GM19328 (cell line): ENCODE results near the gene ROBO2.

Experiments
- ATAC-seq: cut with Tn5 transposase; IDR thresholded peaks from one replicate; pipeline ENCODE4 v1.9.1; 2021; ENCODE audit warnings: mild to moderate bottlenecking, moderate library complexity; ENCODE audit not compliant: unreplicated experiment

The ROBO2 gene

DNA sequence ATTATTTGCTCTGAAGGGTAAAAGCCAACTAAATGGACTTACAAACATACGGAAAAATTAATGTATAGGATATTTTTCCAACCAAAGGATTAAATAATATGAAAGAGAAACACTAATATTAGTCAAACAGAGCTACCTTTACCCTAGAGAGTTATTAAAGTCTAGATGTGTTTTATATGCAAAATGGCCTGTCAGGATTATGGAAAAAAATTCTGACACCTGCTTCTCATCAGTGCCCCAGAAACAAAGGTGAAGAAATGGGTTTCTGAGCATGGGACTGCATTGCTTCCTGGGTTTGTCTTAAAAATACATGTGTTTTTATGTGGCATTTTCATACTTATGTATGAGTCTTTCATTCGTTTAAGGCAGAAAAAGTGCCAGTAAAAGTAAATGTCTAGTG lies 148.3 kb downstream of the ROBO2 start:
- ATAC-seq: no peak

DNA sequence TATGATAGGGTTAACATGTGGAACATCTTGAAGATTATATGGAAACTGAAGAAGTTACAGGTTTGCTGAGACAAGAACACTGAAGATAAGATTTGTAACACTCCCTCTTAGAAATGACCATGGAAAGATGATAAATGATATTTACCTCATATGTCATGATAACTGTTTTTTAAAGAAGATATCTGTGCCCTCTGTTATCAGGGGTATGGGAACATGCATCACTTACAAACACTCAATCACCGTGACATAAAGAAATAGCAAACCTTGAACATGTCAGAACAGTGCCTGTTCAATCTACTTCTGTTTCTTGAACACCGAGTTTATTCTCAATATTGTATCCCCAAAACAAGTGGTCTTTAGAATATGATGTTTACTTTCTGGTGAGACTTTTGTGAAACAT lies 149.4 kb downstream of the ROBO2 start:
- no peak for ATAC-seq

DNA sequence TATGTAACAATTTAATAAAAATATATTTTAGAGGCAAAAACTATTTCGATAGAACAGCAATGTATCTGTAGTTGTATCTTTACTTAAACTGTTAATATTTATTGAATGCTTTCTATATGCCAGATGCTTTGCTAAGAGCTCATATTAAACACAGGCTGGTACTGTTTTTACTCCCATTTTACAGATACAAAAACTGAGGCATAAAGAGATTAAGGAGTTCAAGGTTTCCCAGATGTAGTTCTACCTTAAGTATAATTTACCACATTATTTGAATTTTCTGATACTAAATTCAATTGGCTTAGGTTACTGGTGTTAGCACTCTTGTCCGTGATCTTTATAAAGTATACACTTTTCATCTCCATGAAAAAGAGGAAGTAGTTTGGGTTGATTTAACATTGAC lies 149.8 kb downstream of the ROBO2 start:
- no peak for ATAC-seq

DNA sequence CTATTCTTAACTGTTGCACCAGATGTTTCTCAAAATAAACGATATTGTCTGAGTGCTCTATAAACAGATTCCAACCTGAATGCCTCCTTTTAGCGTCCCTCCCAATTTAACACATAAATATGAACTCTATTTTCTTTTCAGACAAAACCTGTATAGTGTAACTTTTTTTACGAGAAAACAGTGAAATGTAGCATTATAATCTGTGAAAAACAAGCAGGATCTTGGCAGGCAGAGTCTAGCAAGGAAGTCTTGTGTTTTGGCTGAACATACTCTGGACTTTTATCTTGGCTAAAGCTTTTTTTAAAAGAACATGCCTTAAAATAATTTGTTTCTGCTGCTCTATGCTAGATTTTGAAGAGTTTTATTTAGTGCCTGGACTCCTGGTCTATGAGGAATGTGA lies 150.5 kb downstream of the ROBO2 start:
- no peak for ATAC-seq

DNA sequence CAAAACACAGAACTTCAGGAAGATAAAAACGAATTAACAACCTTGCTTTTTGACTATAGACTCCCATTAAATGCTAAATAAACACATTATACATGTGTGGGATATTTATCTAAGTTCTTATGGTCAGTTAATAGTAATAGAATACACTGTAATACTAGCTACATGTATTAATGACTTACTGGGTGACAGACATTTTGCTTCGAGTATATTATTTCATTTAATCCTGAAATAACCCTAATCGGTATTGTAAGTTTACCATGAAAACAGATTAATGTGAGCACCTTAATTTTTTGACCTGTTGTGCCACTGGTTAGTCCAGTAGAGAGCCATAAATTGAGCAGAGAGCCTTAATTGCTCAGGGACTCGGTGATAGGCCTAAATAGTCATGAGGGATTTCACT lies 151.1 kb downstream of the ROBO2 start:
- no peak for ATAC-seq

DNA sequence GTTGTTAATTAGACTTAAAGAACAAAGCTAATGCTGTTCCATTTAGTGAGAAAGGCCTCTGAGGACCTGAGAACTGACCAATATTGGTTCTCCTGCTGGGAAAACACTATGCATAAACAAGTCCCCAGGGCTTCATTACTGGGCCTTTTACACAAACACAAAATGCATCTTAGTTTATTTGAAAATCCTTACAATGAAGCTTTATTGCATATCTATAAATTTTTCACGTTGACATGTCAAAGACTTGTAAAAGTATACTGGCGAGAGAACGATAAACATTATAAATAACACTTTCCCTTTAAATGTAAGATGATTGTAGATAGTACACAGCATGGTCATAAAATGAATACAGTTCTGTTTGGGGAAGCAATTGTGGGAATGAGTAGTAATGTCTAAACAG lies 151.7 kb downstream of the ROBO2 start:
- ATAC-seq: no peak

DNA sequence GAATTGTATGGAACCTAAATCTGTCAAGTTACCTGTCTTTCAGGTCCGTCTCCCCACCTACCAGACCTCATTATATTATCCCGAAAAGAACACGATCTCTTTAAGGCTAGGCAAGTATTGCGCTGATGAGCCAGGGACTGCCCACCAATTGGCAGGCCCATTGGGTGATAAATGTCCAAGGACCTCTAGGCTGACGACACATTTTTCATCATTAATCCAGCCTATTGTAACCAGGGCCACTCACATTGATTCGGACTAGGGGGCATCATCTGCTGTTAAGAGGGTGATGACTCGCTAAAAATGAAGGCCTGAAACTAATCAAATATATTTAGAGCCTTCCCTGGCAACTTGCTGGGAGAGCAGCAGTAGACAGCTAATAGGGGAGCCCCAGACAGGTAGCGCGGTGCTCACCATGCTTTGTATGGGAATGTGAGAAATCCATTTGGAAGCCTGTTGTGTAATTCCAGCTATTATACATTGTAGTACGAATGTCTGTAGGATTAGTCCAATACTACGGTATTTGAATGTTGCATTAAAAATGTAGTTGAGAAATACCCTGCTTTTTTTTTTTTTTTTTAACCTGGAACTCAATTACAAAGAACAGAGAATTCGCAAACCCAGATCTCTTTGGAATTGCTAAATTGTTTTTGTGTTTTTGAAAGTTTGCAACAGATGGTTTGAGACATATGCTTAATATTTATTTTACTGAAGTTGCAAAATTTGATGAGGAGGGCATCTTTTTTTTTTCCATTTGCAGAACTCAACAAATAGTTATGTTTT lies 156.1 kb downstream of the ROBO2 start:
- no peak for ATAC-seq

DNA sequence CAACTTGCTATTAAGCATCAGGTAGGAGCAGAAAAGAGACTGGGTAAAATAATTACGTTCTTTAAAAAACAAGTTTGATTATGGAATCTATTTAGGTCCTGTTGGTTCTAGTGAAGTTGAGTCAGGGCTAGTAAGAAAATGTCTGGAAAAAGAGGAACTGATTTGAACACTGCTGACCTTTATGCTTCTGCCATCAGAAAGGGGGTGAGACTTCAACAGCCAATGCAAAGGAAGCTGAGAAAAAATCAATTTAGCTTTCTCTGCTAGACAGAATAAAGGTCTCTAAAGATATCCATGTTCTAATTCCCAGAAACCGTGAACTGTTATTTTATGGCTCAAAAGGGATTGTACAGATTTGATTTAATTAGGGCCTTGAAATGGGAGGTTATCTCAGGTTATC lies 157.5 kb downstream of the ROBO2 start:
- no peak for ATAC-seq

DNA sequence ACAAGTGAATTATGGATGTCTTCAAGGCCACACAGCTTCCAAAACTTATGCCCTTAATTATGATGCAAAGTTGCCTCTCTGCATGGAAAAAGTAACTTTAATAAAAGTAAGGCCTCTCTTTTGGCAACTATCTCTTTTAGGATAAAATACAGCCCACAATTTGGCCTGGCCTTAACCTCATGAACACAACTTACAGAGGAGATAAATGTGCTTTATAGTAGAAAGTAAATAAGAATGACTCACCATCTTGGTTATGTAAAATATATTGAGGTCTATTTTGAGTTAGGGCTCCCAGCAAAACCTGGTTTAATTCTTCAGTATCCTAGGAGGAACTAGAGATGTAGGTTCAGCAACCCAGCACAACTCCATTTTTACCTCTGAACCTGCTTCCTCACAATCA lies 164.0 kb downstream of the ROBO2 start:
- no peak for ATAC-seq

DNA sequence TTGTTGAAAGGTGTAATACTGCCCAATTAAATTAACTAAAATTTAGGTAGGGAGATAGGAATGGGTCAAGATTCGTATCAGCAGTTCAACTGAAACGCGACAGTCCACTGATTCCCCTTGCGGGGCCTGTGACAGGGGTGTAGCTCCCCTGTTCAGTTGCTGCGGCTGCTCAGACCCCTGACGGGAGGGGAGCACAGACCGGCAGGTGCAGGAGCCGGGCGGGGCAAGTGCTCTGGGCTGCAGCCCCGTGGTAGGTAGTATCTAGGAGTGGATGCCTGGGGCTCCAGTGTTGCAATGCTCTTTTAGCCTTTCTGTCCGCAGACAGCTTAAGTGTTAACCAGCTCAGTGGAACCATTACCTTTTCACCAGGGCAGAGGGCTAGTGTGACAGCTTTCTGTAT lies 164.9 kb downstream of the ROBO2 start:
- ATAC-seq: no peak

DNA sequence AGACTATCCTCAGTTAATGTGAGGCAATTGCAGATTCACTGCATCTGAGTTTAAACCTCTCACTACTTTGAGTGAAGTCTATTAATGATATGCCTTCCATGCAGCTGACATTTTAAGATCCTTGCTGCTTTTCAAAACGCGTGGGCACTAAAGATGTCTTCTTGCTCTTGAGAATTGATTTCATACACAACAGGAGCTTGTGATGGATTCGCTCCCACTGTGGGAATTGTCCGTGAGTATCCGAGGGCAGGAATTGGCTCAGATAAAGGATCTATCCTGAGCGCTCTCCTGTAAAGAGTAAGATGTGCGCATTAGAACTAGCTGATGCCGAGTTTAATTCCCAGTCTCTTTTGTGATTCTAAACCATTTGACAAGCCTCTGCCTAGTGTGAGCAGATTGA lies 167.9 kb downstream of the ROBO2 start:
- ATAC-seq: no peak

DNA sequence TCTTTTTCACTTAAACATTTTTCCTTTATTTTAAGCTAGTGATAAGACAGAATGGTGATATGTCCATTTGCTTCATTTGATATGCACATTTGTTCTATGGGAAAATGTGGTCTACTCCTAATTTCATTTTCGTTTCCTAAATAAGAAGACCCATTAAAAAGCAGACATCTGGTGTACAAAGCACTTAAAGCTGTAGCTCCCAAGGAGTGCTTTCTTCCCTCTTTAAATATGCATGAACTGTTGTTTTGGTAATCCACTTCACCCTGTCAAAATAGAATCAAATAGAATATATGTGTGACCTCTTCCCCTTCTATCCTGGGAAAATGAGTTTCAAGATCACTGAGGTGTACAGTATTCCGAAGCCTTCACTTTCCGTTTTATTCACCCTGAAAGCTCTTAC lies 182.8 kb downstream of the ROBO2 start:
- ATAC-seq: no peak

DNA sequence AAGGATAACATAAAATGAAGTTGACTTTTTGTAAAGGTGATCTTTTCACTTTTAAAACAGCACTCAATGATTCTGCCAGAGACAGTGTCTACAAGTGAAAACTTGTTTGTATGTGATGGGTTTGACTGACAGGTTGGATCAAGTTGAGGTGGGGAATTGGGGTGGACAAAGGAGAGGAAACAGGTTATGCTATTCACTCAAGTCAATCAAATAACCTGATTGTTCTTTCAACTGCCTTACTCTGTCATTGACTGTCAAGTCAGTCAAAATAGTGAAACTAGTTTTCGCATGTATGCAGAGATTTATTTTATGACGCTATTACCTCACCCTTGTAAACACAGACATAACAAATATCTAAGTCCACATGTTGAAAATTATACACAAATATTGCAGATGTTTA lies 187.7 kb downstream of the ROBO2 start:
- ATAC-seq: no peak

DNA sequence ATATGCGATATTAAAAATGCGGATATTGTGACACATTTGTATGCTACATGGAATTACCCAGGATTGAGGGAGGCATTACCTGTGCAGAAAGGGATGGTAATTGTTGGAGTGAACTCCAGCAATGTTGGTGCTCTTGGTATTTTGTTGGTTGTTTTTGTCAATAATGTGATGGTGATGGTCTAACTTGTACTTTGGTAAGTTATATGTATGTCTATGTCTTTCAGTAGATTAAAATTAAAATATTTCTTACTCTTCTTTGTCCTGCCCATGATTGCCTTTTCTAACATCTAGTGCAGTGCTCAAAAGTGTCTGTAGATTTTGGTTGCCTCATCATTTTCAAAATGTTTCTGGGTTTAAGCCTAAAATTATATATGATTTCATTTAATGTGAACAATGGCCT lies 192.7 kb downstream of the ROBO2 start:
- no peak for ATAC-seq

DNA sequence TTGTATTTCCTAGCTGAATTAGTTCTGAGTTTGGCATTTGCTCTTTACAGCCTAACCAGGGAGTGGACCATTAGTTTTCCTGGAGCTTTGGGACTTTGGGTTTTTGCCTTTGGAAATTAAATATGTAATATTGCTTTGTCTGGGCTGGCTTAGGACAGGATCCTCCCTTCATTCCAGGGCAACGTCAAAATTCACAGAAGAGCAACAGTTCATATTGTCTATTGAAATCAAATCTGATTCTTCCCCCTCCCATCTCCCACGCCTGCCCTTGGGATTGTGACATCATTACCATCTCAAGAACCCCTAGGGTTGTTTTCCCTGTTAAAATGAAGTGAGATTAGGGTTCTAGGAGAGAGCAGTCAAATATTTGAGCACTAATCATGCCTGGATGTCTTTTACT lies 194.1 kb downstream of the ROBO2 start:
- no peak for ATAC-seq

DNA sequence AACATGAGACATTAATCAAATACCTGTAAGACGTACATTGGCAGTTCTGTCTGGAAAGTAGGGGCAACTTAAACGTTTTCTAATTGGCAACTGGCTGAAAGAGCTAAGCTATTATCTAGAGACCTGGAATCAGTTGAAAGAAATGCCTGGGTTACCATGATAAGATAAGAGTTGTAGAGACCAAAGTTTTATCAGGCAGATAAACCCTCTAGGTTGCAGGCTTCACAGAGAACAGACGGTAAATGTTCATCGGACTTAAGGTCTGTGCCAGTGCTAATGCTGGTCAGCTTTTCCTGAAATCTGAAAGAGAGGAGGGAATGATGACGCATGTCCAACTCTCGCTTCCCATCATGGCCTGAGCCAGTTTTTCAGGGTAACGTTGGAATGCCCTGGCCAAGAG lies 196.2 kb downstream of the ROBO2 start:
- no peak for ATAC-seq

DNA sequence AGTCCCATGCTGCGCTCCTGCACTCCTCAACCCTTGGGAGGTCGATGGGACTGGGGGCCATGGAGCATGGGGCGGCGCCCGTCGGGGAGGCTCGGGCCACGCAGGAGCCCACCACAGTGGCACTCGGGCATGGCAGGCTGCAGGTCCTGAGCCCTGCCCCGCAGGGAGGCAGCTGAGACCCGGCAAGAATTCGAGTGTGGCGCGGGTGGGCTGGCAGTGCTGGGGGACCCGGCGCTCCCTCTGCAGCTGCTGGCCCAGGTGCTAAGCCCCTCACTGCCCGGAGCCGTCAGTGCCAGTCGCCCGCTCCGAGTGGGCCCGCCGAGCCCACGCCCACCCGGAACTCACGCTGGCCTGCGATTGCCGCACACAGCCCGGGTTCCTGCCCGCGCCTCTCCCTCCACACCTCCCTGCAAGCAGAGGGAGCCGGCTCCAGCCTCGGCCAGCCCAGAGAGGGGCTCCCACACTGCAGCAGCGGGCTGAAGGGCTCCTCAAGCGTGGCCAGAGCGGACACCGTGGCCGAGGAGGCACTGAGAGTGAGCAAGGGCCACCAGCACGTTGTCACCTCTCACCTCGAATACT lies 200.3 kb downstream of the ROBO2 start:
- no peak for ATAC-seq

DNA sequence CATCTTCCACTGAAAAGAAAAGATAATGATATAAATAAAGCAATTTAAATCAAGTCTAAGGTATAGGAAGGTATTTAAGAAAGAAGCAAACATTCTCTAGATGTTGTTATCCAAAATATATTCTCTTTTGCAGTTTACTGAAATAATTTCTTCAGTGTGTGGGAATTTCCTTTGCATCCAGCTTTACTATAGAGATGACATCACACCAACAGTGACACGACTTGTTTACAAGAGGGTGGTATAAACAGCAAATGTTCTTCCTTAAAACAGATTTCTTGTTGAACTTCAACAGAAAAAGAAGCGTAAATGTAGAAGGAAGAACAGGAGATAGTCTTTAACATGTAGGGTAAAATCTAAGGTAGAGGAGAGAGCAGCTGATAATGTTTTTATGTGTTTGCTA lies 202.5 kb downstream of the ROBO2 start:
- no peak for ATAC-seq

DNA sequence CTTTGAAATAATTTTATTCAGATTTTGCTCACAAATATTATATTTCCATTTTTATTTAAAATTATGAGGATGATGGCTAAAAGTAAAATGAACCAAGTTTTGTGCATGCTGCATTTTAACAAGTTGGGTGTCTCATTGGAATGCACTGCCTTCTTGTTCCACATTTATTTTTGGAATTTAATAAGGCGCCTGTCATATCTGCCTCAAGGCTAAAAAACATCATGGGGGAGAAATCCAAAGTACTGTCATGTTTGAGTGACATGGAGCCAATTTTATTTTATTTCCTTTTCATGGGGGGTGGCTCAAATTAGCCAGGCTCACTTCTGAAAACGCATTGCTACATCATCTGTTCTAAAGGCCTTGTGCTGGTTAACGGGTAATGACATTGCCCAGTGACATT lies 205.1 kb downstream of the ROBO2 start:
- no peak for ATAC-seq

DNA sequence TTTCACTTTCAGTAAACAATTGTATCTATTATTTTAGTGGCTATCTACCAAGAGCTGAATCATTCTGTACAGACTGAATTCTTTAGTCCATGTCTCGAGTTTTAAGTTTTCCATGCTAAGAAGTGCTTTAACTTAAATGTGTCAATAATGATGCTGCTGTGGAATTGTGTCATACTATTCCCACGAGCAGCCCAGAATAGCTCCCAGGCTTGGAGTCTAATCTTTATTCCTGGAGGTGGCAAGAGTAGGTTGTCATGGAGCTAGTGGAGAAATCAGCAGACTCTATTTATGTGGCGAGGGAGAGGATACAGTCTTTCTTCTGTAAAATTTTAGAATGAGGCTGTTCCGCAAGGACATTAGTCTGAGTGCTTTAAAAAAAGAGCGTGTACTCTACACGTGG lies 207.2 kb downstream of the ROBO2 start:
- ATAC-seq: no peak

DNA sequence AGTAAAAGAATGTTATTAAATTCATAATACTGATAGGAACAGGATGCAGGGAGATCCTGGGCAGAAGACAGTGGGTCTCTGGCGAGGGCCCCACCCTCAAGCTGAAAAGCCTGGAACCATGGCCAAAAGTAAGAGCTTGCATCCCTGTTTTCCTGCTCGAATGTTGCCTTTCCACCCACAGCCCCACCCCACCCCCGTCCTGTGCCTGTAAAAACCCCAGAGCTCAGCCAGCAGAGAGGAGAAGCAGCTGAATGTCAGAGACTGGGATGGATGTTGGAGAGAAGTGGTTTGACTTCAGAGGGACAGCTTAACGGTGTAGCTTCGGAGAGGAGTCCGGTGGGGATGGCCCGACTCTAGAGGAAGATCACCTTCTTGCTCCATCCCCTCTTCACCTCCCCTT lies 207.9 kb downstream of the ROBO2 start:
- no peak for ATAC-seq

DNA sequence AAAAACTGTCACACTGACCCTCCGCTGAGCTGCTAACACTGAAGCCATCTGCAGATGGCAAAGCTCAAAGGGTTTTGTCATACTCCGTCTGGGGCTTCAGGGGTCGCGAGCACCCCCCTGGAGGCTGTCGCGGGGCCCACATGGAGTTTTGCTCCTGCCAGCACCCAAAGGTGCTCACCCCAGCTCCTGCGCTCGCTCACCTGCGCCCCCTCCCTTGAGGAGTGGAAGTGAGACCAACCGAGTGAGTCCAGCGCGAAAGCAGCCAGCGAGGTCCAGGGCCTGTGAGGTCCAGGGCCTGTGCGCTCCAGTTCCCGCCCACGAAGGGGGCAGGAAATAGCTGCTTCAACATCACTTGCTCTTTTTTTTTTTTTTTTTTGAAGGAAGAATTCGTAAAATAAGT lies 208.5 kb downstream of the ROBO2 start:
- ATAC-seq: no peak

DNA sequence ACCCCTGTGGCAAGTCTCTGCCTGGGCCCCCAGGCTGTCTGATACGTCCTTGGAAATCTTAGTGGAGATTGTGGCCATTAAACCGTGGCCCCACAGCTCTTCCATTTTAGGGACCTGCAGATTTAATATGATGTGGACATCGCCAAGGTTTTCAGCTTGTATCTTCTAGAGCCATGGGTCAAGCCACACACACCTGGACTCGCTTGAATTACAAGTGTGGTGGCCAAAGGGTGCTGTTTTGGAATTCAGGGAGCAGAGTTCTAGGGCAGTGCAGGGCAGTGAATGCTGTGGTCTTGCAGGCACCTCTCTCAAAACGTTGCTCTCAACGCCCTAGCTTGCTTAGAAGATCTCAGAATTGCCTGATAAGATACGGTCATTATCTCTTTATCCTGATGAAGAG lies 211.2 kb downstream of the ROBO2 start:
- no peak for ATAC-seq
